Prostate gland (tissue), 2 donors: ENCODE data around the gene BIN1. TPM values are rescaled to one million over a fixed set of nuclear protein-coding genes. Genes with fewer than 3 reads are reported as not detected.

Source experiments
- DNase-seq: peaks from one replicate; pipeline ENCODE4 v3.0.0-alpha.2; 2019; ENCODE audit warnings: low spot score
- H3K27ac ChIP-seq, 2 donors: fragments of 200-600 bp; sonication (generic); 2 replicates each; pipeline ENCODE4 v1.5.1; 2017 to 2019
- H3K27me3 ChIP-seq: fragments of 200-600 bp; sonication (generic); replicated peaks from 2 replicates; pipeline ENCODE4 v1.5.1; 2019; ENCODE audit not compliant: insufficient read depth
- H3K36me3 ChIP-seq, 2 donors: fragments of 200-600 bp; sonication (generic); 1 replicate in 1 of 2; 2 replicates in 1 of 2; pipeline versions ENCODE4 v1.5.1 to v1.8.1; 2017 to 2019
- H3K4me1 ChIP-seq: fragments of 200-600 bp; sonication (generic); replicated peaks from 2 replicates; pipeline ENCODE4 v1.5.1; 2019
- H3K4me3 ChIP-seq, 2 donors: fragments of 200-600 bp; sonication (generic); 2 replicates each; pipeline ENCODE4 v1.5.1; 2017 to 2019
- H3K9me3 ChIP-seq: fragments of 200-600 bp; sonication (generic); 2 replicates; pipeline ENCODE4 v1.5.1; 2017
- POLR2A ChIP-seq: fragments of 450-650 bp; IDR thresholded peaks from one replicate; pipeline ENCODE4 v1.6.1; 2016; ENCODE audit warnings: antibody characterized with exemption, mild to moderate bottlenecking
- POLR2AphosphoS5 ChIP-seq: sonication (generic); formaldehyde crosslinking; IDR thresholded peaks from one replicate; pipeline ENCODE4 v1.6.1; 2017; ENCODE audit warnings: antibody characterized with exemption
- WGBS: methylation state at CpG from one replicate; pipeline ENCODE4 v1.1.5; 2018; 5-methylcytosine and 5-hydroxymethylcytosine counted together
- intact Hi-C: fragments of 100-400 bp; cut with DNase I; formaldehyde crosslinking; loops from one replicate; pipeline ENCODE4 v1.14.2; 2022
- total RNA-seq, 2 donors: library from RNA; depleted of rRNA; stranded (reverse); fragments of >200 nt; gene quantifications; one replicate each; pipeline ENCODE4 v1.1.0, GENCODE V29; 2016
- TF ChIP-seq, protein P1 (sequence below), 4 experiments: fragments of 200-600 bp in 2 of 4; fragments of 450-650 bp in 2 of 4; sonication (generic) in 2 of 4; IDR thresholded peaks; 1 replicate in 3 of 4; 2 replicates in 1 of 4; pipeline ENCODE4 v1.5.1; 2016 to 2019; ENCODE audit warnings: antibody characterized with exemption in 4 of 4, mild to moderate bottlenecking in 2 of 4, moderate library complexity in 2 of 4

Gene BIN1
- total RNA-seq, 2 donors from 2014 or later = 65.6 to 70.1 TPM

DNA sequence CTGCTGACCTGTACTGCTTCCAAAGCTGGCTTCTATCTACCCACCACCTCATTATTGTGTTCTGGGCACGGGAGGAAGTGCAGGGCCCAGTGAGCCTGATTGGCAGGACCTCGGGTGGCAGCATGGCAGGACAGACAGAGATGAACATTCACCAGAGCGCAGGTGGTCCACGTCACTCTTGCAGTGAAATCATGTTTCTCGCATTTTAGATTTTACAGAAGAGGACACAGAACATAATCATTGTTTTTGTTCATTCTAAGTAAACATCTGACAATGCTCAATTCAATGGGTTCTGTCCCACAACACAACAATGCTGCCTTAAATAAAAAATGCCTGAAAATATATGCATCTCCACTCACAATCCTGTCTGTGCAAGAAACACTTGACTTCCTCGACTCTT lies 11.5 kb upstream of the BIN1 start:
- Histone ChIP-seq H3K27me3 (no peaks in the 10 kb centered on the region), H3K9me3 (no peaks in the 10 kb centered on the region), H3K36me3 (no peaks in the 10 kb centered on the region), H3K4me3 (no peak overlapping the region), H3K27ac (no peak overlapping the region), H3K4me1 (no peaks in the 10 kb centered on the region)
- TF ChIP-seq POLR2AphosphoS5 = no peak
- TF ChIP-seq, protein P1, sequence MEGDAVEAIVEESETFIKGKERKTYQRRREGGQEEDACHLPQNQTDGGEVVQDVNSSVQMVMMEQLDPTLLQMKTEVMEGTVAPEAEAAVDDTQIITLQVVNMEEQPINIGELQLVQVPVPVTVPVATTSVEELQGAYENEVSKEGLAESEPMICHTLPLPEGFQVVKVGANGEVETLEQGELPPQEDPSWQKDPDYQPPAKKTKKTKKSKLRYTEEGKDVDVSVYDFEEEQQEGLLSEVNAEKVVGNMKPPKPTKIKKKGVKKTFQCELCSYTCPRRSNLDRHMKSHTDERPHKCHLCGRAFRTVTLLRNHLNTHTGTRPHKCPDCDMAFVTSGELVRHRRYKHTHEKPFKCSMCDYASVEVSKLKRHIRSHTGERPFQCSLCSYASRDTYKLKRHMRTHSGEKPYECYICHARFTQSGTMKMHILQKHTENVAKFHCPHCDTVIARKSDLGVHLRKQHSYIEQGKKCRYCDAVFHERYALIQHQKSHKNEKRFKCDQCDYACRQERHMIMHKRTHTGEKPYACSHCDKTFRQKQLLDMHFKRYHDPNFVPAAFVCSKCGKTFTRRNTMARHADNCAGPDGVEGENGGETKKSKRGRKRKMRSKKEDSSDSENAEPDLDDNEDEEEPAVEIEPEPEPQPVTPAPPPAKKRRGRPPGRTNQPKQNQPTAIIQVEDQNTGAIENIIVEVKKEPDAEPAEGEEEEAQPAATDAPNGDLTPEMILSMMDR (IDR thresholded peaks at IDR 0.05) = no peak
- no peak for TF ChIP-seq POLR2A
- intact Hi-C loops = no loop called here
- WGBS = 79% methylated on average over 6 of the region's 6 CpGs
- no peak for DNase-seq

DNA sequence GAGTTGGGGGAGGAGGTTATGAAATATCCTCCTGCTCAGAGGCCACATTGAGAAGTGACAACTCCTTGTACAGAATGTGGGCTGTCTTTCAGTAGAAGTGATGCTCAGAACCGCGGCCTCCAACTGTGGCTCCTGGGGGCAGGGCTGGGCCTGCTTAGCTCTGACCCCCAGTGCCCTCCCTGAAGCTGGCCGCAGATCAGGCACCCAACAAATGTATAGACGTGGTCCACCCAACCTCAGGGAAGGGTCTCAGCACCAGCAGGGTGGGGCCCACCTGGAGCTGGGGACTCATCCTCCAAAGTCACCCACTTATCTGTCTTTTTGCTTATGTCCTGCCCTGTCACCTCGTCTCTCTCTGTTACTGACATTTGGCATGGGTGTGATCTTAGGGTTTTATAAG lies 11.1 kb upstream of the BIN1 start:
- no peaks in the 10 kb centered on the region for H3K27me3 ChIP-seq
- DNase-seq = no peak
- no peaks in the 10 kb centered on the region for H3K36me3 ChIP-seq
- TF ChIP-seq POLR2A (no peak), POLR2AphosphoS5 (no peak)
- TF ChIP-seq, protein P1 (IDR thresholded peaks at IDR 0.05) = no peak
- H3K4me1 ChIP-seq = no peaks in the 10 kb centered on the region
- no peaks in the 10 kb centered on the region for H3K9me3 ChIP-seq
- intact Hi-C loops = no loop called here
- H3K4me3 ChIP-seq = no peak overlapping the region
- H3K27ac ChIP-seq = no peak overlapping the region
- 93% methylated on average over 5 of the region's 5 CpGs for WGBS

DNA sequence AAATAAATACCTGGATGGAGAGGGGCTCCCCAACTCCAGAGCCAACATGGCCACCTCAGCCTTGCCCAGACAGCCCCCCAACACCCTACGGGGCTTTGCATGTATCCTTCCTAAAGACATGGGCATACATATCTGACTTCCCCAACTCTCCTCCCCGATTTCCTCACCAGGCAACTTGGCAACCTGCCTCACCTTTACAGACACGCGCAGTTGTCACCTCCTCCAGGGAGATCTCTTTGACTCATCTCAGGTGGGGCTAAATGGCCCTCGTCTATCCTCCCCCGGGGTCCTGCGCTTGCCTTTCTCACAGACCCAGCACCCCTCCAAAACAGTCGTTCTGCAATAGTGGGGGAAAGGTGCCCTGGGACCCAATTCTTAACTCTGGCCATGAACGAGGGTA lies 10.6 kb upstream of the BIN1 start:
- H3K36me3 ChIP-seq = no peaks in the 10 kb centered on the region
- WGBS = 95% methylated on average over 9 of the region's 9 CpGs

DNA sequence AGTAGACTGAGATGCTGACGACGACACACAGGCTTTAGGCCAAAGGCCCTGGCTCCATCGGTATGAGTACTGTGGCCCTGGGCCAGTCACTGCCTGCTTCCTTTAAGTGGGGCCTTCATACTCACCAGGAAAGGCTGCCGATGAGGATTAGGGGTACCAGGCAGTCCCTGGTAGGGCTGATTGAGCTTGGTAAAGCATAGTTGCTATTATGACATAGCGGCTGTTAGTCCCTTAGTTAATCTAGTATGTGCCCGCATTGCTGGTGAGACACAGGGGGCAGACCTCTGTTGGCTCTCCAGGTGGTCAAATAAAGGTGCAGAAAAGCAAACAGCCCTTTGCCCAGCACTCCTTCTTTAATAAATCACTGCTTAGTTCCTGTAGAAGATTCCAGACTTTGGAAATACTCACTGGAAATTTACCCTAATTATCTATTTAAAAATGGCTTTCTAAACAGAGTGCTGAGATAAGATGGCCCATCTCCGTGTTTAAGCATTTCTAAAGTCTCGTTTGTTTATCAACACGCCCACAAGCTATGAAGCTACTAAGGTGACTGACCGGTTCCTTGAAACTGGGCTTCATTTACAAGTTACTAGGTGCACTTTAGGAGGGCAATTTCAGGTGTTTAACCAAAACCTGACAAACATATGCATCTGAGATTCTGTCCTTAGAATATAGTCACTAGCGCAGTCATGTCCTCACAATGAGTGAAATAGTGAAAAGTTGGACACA lies 8.7 kb upstream of the BIN1 start:
- H3K4me1 ChIP-seq = no peaks in the 10 kb centered on the region
- TF ChIP-seq, protein P1 (IDR thresholded peaks at IDR 0.05) = no peak
- TF ChIP-seq POLR2AphosphoS5 (no peak), POLR2A (no peak)
- no peak overlapping the region for H3K4me3 ChIP-seq
- WGBS = 62% methylated on average over 11 of the region's 11 CpGs
- intact Hi-C loops = no loop called here
- no peak for DNase-seq
- H3K36me3 ChIP-seq = no peaks in the 10 kb centered on the region
- peak overlapping the region; percentile 41 to 57 for H3K27ac ChIP-seq
- H3K27me3 ChIP-seq = no peaks in the 10 kb centered on the region
- H3K9me3 ChIP-seq = no peaks in the 10 kb centered on the region

More for the DNA sequence above, 10.6 kb upstream of the BIN1 start:
- H3K27me3 ChIP-seq = no peaks in the 10 kb centered on the region
- H3K27ac ChIP-seq = no peak overlapping the region
- DNase-seq = no peak
- H3K4me3 ChIP-seq = no peak overlapping the region
- H3K4me1 ChIP-seq = no peaks in the 10 kb centered on the region
- intact Hi-C loops = no loop called here
- no peaks in the 10 kb centered on the region for H3K9me3 ChIP-seq
- TF ChIP-seq, protein P1 (IDR thresholded peaks at IDR 0.05) = no peak
- TF ChIP-seq POLR2A (no peak), POLR2AphosphoS5 (no peak)

DNA sequence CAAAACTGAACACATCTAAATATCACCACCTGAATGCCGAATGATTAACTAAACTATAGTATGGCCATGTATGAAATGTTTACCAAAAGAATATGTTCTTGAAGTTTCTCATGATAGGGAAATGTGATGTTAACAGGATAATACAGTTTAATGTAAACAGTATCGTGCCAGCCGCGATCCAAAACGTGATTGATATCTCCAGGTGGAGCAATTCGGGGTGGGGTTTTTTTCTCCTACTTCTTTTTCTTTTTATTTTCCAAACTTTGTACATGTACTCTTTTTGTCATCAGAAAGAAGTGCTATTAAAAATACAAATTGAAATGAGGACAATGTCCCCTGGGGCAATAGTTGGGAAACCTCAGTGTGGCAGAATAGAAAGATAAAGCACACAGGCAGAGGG lies 4.0 kb upstream of the BIN1 start:
- 32% methylated on average over 6 of the region's 6 CpGs for WGBS
- Histone ChIP-seq H3K27me3 (no peaks in the 10 kb centered on the region), H3K4me3 (no peak overlapping the region), H3K9me3 (no peaks in the 10 kb centered on the region), H3K36me3 (no peaks in the 10 kb centered on the region), H3K27ac (no peak overlapping the region), H3K4me1 (no peaks in the 10 kb centered on the region)
- intact Hi-C loops = no loop called here
- no peak for TF ChIP-seq POLR2AphosphoS5
- no peak for TF ChIP-seq POLR2A
- TF ChIP-seq, protein P1 (IDR thresholded peaks at IDR 0.05) = no peak
- DNase-seq = no peak
